NT2/D1 (cell line): ENCODE data around the gene CRNN.

Experiments used
- YY1 ChIP-seq: IDR thresholded peaks from 2 replicates; pipeline ENCODE4 v1.6.1; 2011; ENCODE audit not compliant: insufficient read length, insufficient read depth
- ZNF274 ChIP-seq: IDR thresholded peaks from 2 replicates; pipeline ENCODE4 v1.6.1; 2011; ENCODE audit warnings: mild to moderate bottlenecking, low read depth, low read length

DNA sequence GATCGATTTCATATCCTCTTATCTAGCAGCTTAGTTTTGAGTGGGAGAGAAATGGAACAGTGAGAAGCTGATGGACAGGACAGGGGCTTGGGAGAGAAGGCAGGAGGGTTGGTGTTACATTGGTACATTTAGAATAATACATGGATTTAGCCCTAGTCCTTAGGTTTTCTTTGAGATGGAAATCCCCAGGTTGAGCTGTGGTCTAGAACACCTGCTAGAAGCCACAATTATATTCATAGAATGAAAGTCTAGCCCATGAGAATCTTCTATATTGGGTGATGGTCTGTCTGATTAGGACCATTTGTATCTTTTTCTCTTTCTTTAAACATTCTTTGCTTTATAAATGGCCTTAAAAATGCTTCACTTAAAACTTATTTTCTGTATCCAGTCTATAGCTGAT lies 19.9 kb downstream of the CRNN start:
- TF ChIP-seq YY1 (no peak), ZNF274 (no peak)
